Tongue (tissue), 2 donors: Measurements from ENCODE around the gene GIT1. TPM values are rescaled to one million over a fixed set of nuclear protein-coding genes. Genes with fewer than 3 reads are reported as not detected.
"Not testable (repeated sequence)": the region's sequence is repeated elsewhere in the genome, so short reads cannot be mapped to it uniquely, and the experiment has no call there.

Experiments used
- DNase-seq: peaks from one replicate; pipeline ENCODE4 v3.0.0-alpha.2; 2015
- total RNA-seq: library from RNA; depleted of rRNA; stranded (reverse); fragments of >200 nt; gene quantifications from one replicate; pipeline ENCODE4 v1.2.3, GENCODE V29; 2014

GIT1 gene
- total RNA-seq, 1 donor from 2014 or later: 19.3 TPM

DNA sequence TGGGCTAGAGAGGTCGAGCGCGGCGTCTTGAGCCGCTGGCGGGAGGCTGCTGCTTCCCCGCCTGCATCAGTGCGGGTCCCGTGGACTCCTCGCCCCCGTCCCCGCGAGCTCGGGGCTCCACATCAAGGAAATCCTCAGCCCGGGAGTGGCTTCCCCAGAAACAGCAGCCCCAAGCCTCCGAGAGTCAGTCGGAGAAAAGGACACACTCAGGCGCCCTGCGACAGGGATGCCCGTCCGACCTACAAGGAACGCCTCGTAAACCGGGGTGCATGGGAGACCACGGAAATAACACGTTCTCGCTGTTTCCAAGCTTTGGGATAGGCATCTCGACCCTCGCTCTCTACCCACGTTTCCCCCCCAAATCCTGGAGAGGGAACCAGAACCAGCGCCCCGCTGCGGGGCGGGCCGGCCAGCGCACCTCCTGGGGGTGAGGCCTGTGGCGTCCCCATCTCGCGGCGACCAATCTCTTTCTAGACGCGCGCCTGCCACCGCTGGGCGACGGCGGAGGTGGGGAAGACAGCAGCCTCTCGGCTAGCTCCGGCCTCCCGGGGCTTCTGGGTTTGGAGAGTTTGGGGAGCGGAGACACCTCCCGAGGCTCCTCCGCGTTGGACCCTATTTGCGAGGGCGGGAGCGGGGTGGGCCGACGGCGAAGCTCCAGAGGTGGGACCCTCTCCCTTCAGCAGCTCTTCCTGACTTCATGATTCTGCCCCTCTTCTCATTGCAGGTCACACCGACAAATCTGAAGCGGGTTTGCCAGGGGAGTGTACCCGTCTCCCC is 21.7 kb downstream of the GIT1 start:
- DNase-seq: peak; percentile 49

- no peak for DNase-seq
Measured at GRCh38 chr17:29567304-29567553, 22.2 kb downstream of the GIT1 start.

DNA sequence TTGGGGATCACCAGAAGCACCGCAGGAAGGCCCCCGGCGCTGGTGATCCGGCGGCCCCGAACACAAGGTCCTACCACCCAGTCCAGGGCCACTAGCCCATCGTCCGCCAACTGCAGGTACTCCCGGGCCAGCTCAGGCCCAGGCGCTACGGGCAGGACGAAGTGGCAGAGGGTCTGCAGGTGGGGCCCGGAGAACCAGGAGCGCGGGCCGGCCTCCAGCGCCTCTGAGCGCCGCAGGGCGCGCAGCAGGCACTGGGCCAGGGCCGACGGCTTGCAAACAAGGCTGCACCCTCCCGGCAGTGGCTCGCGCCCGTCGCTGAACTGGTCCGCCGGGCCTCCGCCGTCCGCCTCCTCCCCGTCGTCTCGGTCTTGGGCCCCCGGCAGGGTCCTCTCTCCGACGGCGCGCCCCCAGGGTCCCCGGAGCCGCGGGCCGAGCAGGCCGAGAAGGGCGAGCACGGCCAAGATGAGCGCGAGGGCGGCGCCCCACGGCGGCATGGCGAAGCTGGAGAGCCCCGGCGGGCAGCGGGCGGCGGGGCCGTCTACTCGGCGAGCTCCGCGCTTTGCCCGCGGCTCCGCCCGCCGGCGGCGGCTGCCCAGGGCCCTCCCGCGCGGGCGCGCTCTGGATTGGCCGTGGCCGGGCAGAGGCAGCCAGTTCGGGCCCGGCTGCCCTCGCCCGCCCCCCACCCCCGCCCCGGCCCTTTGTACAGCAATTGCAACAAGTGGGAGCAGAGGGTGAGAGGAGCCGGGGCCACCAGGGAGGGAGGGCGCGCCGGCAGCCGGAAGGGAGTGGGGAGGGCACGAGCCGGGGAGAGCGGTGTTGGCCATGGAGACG is 22.8 kb downstream of the GIT1 start, which contains the start of gene ABHD15:
TSS of gene ABHD15 (minus strand) at position 565 of the 831 bp plus-strand sequence. CDS start at position 494, 71 bp downstream.
- DNase-seq: peak; percentile 67

- DNase-seq: no peak
Measured at GRCh38 chr17:29565643-29566472, 23.6 kb downstream of the GIT1 start.

DNA sequence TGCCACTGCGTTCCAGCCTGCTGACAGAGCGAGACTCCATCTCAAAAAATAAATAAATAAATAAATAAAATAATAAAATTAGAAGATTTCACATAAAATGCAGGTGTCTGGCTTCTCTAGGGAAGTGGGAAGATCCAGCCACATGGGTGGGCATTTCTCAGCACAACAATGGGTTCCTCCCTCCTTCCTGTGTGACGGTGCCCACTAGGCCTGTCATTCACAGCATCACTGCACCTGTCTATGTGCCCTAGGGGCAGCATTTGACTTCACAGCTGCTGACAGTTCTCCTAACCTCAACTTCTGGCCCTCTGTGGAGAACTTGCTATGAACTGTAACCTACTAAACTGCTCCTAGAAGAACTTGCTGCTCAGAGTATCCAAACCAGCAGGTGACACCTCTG is 25.6 kb downstream of the GIT1 start:
- DNase-seq: no peak

GRCh38 chr17:29562615-29563014 is 26.8 kb downstream of the GIT1 start:
- no peak for DNase-seq

DNA sequence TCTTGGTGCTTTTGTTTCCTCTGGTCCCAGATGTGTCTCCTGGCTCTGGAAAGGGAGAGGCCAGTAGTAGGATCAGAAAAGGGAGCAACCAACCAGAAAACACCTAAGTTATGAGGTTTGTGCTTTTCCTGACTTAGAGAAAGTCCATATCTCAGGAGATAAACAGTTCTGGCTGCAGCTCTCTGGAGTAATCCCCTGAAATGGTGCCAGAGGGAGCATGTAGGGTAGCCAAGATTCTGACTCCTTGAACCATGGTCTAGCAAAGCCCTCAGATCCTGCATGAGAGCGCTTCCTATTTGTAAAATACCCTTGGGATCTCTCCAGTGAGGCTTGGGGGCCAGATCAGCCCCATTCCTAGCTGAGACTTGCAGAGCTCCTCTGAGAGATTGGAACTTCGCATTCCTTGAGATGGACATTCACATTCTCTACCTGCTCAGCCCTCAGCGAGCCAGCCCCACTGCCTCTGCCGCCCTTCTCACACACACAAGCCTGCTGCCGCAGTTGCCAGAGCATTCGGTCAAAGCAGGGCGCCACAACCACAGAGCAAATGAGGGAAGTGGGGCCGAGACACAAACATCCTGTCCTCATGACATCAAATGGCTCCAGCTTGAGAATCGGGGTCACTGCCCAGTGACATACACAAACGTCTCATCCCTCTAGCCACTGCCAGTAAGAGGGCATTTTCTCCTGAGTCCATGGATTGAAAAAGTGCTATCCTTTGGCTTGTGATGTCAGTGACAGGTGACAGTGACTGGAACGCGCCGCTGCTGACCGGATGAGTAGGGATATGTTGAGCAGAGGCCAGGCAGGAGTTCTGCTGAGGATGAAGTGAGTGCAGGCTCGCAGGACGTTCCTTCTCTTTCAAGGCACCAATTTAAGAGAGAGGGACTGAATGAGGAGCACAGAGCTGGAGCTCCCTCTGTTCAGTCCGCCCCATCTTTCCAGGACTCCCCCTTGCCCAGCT is 27.6 kb downstream of the GIT1 start:
- DNase-seq: no peak

- peak; percentile 65 for DNase-seq
Measured at GRCh38 chr17:29560316-29560715, 29.1 kb downstream of the GIT1 start.

DNA sequence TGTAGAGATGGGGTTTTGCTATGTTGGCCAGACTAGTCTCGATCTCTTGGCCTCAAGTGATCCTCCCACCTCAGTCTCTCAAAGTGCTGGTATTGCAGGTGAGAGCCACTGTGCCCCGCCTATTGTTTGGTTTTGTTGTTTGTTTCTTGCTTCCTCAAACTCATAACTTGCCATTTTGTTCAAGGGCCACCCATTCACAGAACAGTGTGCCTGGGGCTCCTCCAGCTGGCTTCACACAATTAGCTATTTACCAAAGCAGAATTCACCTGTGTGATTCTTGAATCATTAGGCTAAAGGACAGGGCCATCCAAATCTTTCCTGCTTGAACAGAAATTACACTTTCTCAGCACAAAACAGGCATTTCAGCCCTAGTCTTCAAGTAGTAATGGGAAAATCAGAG is 29.8 kb downstream of the GIT1 start:
- no peak for DNase-seq

DNA sequence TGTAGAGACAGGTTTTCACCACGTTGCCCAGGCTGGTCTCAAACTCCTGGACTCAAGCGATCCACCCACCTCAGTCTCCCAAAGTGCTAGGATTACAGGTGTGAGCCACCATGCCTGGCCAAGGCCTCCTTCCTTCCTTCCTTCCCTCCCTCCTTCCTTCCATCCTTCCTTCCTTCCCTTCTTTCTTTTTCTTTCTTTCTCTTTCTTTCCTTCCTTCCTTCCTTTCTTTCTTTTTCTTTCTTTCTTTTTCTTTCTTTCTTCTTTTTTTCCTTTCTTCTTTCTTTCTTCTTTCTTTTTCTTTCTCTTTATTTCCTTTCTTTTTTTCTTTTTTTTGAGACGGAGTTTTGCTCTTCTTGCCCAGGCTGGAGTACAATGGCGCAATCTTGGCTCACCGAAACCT is 31.3 kb downstream of the GIT1 start:
- not testable (repeated sequence) for DNase-seq

DNA sequence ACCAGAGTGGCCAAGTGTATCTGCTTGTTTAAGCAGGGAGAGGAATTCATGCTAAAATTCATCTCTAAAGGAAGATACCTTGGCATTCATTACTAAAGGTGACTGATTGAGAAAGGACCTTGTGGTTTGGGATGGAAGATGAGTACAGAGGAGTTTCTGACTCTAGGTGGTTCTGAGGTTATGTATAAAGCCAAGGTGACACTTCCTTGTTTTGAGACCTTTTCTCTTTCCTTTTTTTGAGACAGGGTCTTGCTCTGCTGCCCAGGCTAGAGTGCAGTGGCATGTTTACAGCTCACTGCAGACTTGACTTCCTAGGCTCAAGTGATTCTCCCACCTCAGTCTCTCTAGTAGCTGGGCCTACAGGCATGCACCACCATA is 31.7 kb downstream of the GIT1 start:
- no peak for DNase-seq

DNA sequence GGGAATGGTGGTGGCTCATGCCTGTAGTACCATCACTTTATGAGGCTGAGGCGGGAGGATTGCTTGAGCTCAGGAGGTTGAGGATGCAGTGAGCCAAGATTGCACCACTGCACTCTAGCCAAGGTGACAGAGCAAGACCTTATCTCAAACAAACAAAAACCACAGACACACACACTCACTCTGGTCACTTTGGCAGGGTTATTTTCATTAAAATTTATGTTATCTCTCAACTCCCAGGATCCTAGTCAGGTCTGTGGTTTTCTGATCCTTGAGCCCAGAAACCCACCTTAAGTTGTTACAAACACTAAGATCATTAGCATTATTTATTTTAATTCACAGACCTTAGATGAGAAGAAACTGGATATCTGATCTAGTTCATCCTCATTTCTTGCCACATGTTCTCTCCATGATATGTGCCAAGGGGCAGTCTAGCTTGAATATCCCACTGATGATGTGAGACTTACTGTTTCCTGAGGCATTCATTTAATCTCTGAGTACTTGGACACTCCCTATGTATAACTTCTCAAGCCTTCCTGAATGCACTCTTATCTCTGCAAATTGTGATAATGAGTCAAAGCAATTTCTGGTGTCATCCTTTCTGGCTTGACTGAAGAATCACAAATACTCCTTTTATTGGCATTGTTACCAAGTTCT is 32.2 kb downstream of the GIT1 start:
- DNase-seq: no peak

- DNase-seq: no peak
Measured at GRCh38 chr17:29555840-29556239, 33.6 kb downstream of the GIT1 start.

DNA sequence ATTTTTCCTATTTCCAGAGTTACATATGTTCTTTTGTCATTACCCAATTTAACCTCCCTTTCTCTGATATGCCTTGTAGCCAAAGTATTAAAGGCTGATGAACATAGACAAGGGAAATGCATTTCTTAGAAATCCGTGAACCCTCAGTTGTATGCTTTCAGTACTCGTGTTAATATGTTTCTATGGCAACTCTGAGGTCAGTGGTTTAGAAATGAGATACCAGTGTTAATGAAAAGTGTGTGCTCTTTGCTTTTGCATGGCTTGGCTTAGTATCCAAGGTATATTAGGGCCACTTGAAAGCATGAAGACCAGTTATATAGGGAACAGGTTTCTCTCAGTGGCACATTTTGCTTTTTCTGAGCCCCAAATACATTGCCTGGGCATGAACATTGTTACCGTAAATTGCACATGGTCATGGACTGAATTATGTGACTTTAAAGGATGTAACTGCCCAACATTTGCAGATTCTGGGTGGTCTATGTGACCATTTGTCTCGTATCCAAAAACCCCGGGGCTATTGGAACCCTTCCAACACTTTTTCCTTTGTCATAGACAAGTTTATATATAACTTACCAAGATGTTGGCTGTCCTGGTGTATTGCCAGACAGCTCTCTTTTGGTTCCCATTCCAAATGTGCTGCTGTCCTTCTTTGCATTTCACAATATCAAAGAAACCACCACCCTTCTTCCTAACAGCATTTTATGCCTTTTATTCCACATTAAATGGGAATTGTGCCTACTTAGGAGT is 40.1 kb downstream of the GIT1 start:
- peak; percentile 50 for DNase-seq

GRCh38 chr17:29546830-29547229 is 42.6 kb downstream of the GIT1 start:
- no peak for DNase-seq

DNA sequence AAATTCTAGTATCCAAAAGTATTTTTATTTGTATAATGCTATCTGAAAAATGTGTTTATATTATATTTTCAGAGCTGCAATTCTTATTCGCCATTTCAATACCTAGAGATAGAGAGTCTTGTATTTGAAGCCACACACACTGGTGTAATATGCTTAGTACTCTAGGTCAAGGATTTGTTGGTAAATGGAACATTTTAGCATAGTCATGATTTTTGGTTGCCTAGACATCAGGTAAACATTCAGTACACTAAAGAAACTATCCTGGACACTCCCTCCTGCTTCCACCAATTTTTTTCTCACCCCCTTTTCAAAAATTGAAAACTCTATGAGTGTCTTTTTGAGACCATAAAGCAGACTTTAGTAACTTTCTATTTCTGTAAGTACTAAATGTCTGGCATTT is 43.4 kb downstream of the GIT1 start:
- no peak for DNase-seq

- DNase-seq: no peak
Measured at GRCh38 chr17:29544066-29544465, 45.4 kb downstream of the GIT1 start.

- no peak for DNase-seq
Measured at GRCh38 chr17:29533976-29534375, 55.5 kb downstream of the GIT1 start.

- DNase-seq: no peak
Measured at GRCh38 chr17:29526322-29526721, 63.1 kb downstream of the GIT1 start.

DNA sequence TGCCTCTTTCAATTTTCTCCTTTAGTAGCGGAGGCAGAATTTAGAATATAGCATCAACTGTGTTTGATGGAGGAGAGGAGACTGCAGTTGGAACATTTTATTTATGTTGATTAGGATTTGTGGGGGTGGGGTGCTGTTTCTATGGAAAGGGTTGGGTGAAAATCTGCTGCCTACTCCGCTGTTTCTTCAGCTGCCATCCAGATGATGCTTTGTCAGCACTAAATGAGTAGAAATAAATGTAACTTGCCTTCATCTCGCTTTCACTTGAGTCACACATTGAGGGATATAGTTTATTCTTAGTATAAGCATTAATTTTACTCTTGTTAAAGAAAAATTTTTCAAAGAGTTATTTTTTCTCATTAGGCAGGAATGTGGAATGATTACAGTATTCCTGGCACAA is 64.8 kb downstream of the GIT1 start:
- no peak for DNase-seq
